PFSK-1 (cell line): ENCODE measurements around the gene ARHGAP6.

Experiments used
- FOXP2 ChIP-seq: optimal IDR thresholded peaks from 2 replicates; pipeline ENCODE3; 2011; ENCODE audit warnings: borderline replicate concordance, control low read depth, inconsistent platforms; ENCODE audit not compliant: insufficient read depth; ENCODE audit errors: extremely low read length, extremely low read depth
- POLR2AphosphoS5 ChIP-seq: IDR thresholded peaks from 2 replicates; pipeline ENCODE4 v1.6.1; 2012; ENCODE audit warnings: low read depth, mild to moderate bottlenecking, control low read depth, low read length, moderate library complexity
- SIN3A ChIP-seq: IDR thresholded peaks from 2 replicates; pipeline ENCODE4 v1.6.1; 2012; ENCODE audit warnings: mild to moderate bottlenecking, low read length, moderate library complexity, borderline replicate concordance; ENCODE audit not compliant: insufficient read depth
- TAF1 ChIP-seq: IDR thresholded peaks from 2 replicates; pipeline ENCODE4 v1.6.1; 2012; ENCODE audit warnings: low read length, control low read depth, borderline replicate concordance; ENCODE audit not compliant: insufficient read depth
- TF ChIP-seq, protein P1 (sequence below), 2 experiments: IDR thresholded peaks; 2 replicates each; pipeline versions ENCODE4 v1.6.1 to v1.8.0; 2011 to 2012; ENCODE audit warnings: low read depth in 2 of 2, low read length in 2 of 2, control low read depth in 1 of 2, inconsistent platforms in 1 of 2, mild to moderate bottlenecking in 1 of 2, moderate library complexity in 1 of 2; ENCODE audit not compliant: insufficient read depth in 1 of 2

Gene ARHGAP6

DNA sequence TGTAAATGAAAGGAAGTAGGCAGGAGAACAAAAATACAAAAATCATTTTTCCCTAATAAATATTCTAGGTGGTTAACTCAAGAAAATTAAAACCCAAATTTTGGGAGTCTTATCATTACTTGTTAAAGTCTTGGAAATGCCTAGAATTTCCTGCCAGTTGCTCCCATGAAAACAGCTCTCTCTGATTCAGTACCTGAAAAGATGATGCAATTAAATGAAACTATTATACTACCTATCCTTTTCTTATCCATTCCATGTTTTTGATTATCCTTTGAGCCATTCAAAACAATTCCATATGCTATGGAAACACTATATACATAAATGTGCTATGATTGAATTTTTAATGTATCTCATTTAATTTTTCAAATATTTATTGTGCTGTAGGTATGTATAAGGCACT lies 423.0 kb downstream of the ARHGAP6 start:
- TF ChIP-seq POLR2AphosphoS5, result no peak
- no peak for TF ChIP-seq SIN3A
- TF ChIP-seq FOXP2, result no peak
- TF ChIP-seq TAF1, result no peak
- TF ChIP-seq, protein P1, sequence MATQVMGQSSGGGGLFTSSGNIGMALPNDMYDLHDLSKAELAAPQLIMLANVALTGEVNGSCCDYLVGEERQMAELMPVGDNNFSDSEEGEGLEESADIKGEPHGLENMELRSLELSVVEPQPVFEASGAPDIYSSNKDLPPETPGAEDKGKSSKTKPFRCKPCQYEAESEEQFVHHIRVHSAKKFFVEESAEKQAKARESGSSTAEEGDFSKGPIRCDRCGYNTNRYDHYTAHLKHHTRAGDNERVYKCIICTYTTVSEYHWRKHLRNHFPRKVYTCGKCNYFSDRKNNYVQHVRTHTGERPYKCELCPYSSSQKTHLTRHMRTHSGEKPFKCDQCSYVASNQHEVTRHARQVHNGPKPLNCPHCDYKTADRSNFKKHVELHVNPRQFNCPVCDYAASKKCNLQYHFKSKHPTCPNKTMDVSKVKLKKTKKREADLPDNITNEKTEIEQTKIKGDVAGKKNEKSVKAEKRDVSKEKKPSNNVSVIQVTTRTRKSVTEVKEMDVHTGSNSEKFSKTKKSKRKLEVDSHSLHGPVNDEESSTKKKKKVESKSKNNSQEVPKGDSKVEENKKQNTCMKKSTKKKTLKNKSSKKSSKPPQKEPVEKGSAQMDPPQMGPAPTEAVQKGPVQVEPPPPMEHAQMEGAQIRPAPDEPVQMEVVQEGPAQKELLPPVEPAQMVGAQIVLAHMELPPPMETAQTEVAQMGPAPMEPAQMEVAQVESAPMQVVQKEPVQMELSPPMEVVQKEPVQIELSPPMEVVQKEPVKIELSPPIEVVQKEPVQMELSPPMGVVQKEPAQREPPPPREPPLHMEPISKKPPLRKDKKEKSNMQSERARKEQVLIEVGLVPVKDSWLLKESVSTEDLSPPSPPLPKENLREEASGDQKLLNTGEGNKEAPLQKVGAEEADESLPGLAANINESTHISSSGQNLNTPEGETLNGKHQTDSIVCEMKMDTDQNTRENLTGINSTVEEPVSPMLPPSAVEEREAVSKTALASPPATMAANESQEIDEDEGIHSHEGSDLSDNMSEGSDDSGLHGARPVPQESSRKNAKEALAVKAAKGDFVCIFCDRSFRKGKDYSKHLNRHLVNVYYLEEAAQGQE (IDR thresholded peaks at IDR 0.05; ENCODE audit: insufficient read depth in 1 of 2, low read depth in 2 of 2, low read length in 2 of 2), result no peak

GRCh38 chrX:11241720-11242119 lies 424.0 kb downstream of the ARHGAP6 start:
- TF ChIP-seq SIN3A (no peak), TAF1 (no peak), FOXP2 (no peak), POLR2AphosphoS5 (no peak)
- TF ChIP-seq, protein P1 (IDR thresholded peaks at IDR 0.05; ENCODE audit: insufficient read depth in 1 of 2, low read depth in 2 of 2, low read length in 2 of 2), result no peak

DNA sequence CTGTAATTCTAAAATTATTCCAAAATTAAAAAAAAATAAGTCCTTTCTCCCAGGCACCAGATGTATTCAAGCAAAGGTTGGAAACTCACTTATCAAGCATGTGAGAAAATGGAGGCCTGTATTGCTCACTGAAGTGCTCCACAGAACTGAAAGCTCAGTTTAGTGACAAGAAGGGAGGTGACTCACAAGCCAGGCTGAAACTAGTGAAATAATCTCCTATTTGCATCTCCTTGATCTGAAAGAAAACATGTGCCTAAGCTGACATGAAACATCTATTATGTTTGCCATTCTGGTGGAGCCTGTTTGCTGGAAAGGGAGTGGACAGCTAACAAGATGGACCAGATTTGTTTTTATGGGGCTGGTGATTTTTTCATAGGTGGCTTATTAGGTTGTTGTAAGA lies 426.5 kb downstream of the ARHGAP6 start:
- TF ChIP-seq SIN3A, result no peak
- TF ChIP-seq, protein P1 (IDR thresholded peaks at IDR 0.05; ENCODE audit: insufficient read depth in 1 of 2, low read depth in 2 of 2, low read length in 2 of 2), result no peak
- TF ChIP-seq TAF1, result no peak

GRCh38 chrX:11215191-11215921 lies 450.4 kb downstream of the ARHGAP6 start:
- TF ChIP-seq SIN3A (no peak), POLR2AphosphoS5 (no peak), FOXP2 (no peak), TAF1 (no peak)
- TF ChIP-seq, protein P1 (IDR thresholded peaks at IDR 0.05; ENCODE audit: insufficient read depth in 1 of 2, low read depth in 2 of 2, low read length in 2 of 2), result no peak
